ENCODE data around the gene ZNF850. TPM values are rescaled to one million over a fixed set of nuclear protein-coding genes. Genes with fewer than 3 reads are reported as not detected.

ZNF850 gene
- total and polyA plus RNA-seq, 2 of the 13 experiments (the other 11 are each of a cell fraction or from before 2014, with no cell fraction given) = 0.78 to 6.6 TPM

DNA sequence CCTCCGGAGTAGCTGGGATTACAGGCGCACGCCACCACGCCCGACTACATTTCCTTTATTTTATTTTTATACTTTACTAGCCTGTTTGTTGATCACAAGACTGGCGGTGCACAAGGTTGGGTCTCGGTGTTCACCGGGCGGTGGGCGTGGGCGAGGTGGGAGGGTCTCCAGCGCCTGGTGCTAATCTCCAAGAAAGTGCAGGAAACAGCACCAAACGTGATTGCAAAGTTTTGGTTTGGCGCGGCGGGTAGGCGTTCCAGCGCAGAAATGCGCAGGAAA is 24.0 kb upstream of the ZNF850 start:
- BruUV-seq (replicated peaks) = no TSS peak
- Histone ChIP-seq H2AFZ (ENCODE audit: low read length) (no peak overlapping the region), H3K27me3 (ENCODE audit: control insufficient read depth in 1 of 2, insufficient read depth in 2 of 2, low read length in 2 of 2) (no peaks in the 10 kb centered on the region), H3K27ac (ENCODE audit: extremely low read length, insufficient read depth, low read length) (no peak overlapping the region), H3K79me2 (ENCODE audit: insufficient read depth, low read length) (no peaks in the 10 kb centered on the region), H3K36me3 (replicated peaks in 1 of 2; ENCODE audit: control insufficient read depth in 1 of 2, insufficient read depth in 2 of 2, low read length in 2 of 2) (no peaks in the 10 kb centered on the region), H3K9me3 (ENCODE audit: low read length) (peaks cover 81% of the 10 kb centered on the region), H3K4me1 (ENCODE audit: insufficient read depth, low read length) (no peaks in the 10 kb centered on the region), H3K4me3 (replicated peaks in 1 of 3; ENCODE audit: insufficient read depth in 1 of 3, low read depth in 2 of 3, low read length in 3 of 3) (no peak overlapping the region), H4K20me1 (ENCODE audit: insufficient read depth, low read length) (no peaks in the 10 kb centered on the region), H3K9ac (ENCODE audit: insufficient read depth, low read depth, low read length) (no peak overlapping the region), H3K4me2 (ENCODE audit: low read depth, low read length) (no peak overlapping the region)
- in situ Hi-C loops (cut with HindIII; ENCODE audit: extremely low pct_ligation_motif_present, low pct_unique_long_range_greater_than_20kb) (no loop called here), intact Hi-C loops (cut with micrococcal nuclease; ENCODE audit: unreplicated experiment) (no loop called here)
- ATAC-seq (no peak), FAIRE-seq (no peak), DNase-seq (ENCODE audit: low spot score) (no peak)
- ChIA-PET CTCF (ENCODE audit: low intra/inter-chr PET ratio, low total read pairs) (no interaction called here), POLR2A (interaction anchor here (0.7 kb wide), 1 partner anchor 54 kb away, joined by 3 read pairs; the partner anchor contains the start of gene ZNF345)
- TF ChIP-seq ZNF292 (CRISPR knock-in tag; IDR thresholded peaks at IDR 0.05; ENCODE audit: borderline replicate concordance, low read depth) (no peak), GTF3A (CRISPR knock-in tag; conservative IDR thresholded peaks at IDR 0.05) (no peak), ZNF660 (CRISPR knock-in tag; IDR thresholded peaks at IDR 0.05; ENCODE audit: borderline replicate concordance, low read depth) (no peak), PTBP1 (IDR thresholded peaks at IDR 0.05; ENCODE audit: low read depth, low read length, poor library complexity, severe bottlenecking) (no peak), RBM39 (IDR thresholded peaks at IDR 0.05; ENCODE audit: low read depth, low read length, poor library complexity, severe bottlenecking) (no peak), ZBTB1 (CRISPR knock-in tag; IDR thresholded peaks at IDR 0.05; ENCODE audit: borderline replicate concordance) (no peak), ZNF567 (CRISPR knock-in tag; IDR thresholded peaks at IDR 0.05; ENCODE audit: borderline replicate concordance) (no peak), EP300 (IDR thresholded peaks at IDR 0.05; ENCODE audit: low read depth in 2 of 2, low read length in 2 of 2) (no peak), EP300 (CRISPR knock-in tag; IDR thresholded peaks at IDR 0.05; ENCODE audit: borderline replicate concordance) (no peak), ZNF549 (CRISPR knock-in tag; IDR thresholded peaks at IDR 0.05) (no peak), HMG20A (CRISPR knock-in tag; IDR thresholded peaks at IDR 0.05; ENCODE audit: borderline replicate concordance) (no peak), FOXA3 (CRISPR knock-in tag; IDR thresholded peaks at IDR 0.05) (no peak), SNAI1 (CRISPR knock-in tag; IDR thresholded peaks at IDR 0.05; ENCODE audit: borderline replicate concordance) (no peak)
- TF ChIP-seq, protein P1, sequence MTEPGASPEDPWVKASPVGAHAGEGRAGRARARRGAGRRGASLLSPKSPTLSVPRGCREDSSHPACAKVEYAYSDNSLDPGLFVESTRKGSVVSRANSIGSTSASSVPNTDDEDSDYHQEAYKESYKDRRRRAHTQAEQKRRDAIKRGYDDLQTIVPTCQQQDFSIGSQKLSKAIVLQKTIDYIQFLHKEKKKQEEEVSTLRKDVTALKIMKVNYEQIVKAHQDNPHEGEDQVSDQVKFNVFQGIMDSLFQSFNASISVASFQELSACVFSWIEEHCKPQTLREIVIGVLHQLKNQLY (CRISPR knock-in tag; IDR thresholded peaks at IDR 0.05) = no peak
- TF ChIP-seq, protein P2, sequence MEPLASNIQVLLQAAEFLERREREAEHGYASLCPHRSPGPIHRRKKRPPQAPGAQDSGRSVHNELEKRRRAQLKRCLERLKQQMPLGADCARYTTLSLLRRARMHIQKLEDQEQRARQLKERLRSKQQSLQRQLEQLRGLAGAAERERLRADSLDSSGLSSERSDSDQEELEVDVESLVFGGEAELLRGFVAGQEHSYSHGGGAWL (CRISPR knock-in tag; IDR thresholded peaks at IDR 0.05) = no peak
- TF ChIP-seq, protein P3, sequence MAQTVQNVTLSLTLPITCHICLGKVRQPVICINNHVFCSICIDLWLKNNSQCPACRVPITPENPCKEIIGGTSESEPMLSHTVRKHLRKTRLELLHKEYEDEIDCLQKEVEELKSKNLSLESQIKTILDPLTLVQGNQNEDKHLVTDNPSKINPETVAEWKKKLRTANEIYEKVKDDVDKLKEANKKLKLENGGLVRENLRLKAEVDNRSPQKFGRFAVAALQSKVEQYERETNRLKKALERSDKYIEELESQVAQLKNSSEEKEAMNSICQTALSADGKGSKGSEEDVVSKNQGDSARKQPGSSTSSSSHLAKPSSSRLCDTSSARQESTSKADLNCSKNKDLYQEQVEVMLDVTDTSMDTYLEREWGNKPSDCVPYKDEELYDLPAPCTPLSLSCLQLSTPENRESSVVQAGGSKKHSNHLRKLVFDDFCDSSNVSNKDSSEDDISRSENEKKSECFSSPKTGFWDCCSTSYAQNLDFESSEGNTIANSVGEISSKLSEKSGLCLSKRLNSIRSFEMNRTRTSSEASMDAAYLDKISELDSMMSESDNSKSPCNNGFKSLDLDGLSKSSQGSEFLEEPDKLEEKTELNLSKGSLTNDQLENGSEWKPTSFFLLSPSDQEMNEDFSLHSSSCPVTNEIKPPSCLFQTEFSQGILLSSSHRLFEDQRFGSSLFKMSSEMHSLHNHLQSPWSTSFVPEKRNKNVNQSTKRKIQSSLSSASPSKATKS (CRISPR knock-in tag; IDR thresholded peaks at IDR 0.05) = no peak
- TF ChIP-seq, protein P4, sequence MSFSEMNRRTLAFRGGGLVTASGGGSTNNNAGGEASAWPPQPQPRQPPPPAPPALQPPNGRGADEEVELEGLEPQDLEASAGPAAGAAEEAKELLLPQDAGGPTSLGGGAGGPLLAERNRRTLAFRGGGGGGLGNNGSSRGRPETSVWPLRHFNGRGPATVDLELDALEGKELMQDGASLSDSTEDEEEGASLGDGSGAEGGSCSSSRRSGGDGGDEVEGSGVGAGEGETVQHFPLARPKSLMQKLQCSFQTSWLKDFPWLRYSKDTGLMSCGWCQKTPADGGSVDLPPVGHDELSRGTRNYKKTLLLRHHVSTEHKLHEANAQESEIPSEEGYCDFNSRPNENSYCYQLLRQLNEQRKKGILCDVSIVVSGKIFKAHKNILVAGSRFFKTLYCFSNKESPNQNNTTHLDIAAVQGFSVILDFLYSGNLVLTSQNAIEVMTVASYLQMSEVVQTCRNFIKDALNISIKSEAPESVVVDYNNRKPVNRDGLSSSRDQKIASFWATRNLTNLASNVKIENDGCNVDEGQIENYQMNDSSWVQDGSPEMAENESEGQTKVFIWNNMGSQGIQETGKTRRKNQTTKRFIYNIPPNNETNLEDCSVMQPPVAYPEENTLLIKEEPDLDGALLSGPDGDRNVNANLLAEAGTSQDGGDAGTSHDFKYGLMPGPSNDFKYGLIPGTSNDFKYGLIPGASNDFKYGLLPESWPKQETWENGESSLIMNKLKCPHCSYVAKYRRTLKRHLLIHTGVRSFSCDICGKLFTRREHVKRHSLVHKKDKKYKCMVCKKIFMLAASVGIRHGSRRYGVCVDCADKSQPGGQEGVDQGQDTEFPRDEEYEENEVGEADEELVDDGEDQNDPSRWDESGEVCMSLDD (CRISPR knock-in tag; IDR thresholded peaks at IDR 0.05; ENCODE audit: borderline replicate concordance) = no peak
- WGBS (ENCODE audit: low lambda C conversion rate) = 97% methylated on average over 19 of the region's 19 CpGs
